Caco-2 (cell line): ENCODE results near the gene MPPED1. TPM values are rescaled to one million over a fixed set of nuclear protein-coding genes. Genes with fewer than 3 reads are reported as not detected.

Experiments used
- BruUV-seq: library from RNA; stranded (reverse); fragments of 400-500 nt; replicated peaks from 2 replicates; lab custom pipeline; 2021; lab: Mats Ljungman, UMichigan
- CTCF ChIA-PET: fragments of 300-600 bp; sonication (Branson Sonifier 250); formaldehyde crosslinking; loops from one replicate; lab custom pipeline; 2022; ENCODE audit warnings: antibody characterized with exemption; lab: Charles Lee
- POLR2A ChIA-PET: fragments of 300-600 bp; sonication (Branson Sonifier 250); formaldehyde crosslinking; loops from one replicate; lab custom pipeline; 2022; ENCODE audit warnings: antibody characterized with exemption; lab: Charles Lee
- DNase-seq, 2 experiments: peaks; one replicate each; pipeline versions ENCODE4 v3.0.0 to v3.0.0-alpha.2; 2020 to 2022
- H3K27me3 ChIP-seq: replicated peaks from 2 replicates; pipeline ENCODE4 v1.6.0; 2011; ENCODE audit warnings: low read length; ENCODE audit not compliant: control insufficient read depth, insufficient read depth
- H3K36me3 ChIP-seq: 2 replicates; pipeline ENCODE4 v1.5.1; 2011; ENCODE audit warnings: low read length; ENCODE audit not compliant: control insufficient read depth, insufficient read depth
- H3K4me1 ChIP-seq: fragments of 250-450 bp; sonication (Bioruptor Pico); 2 replicates; pipeline ENCODE4 v1.5.1; 2020; ENCODE audit warnings: mild to moderate bottlenecking
- H3K4me3 ChIP-seq: 2 replicates; pipeline ENCODE4 v1.5.1; 2011; ENCODE audit warnings: low read depth, mild to moderate bottlenecking, control low read depth, low read length
- H3K9me3 ChIP-seq: fragments of 250-450 bp; sonication (Bioruptor Pico); 2 replicates; pipeline ENCODE4 v1.5.1; 2020; ENCODE audit warnings: mild to moderate bottlenecking, moderate library complexity
- H3K27ac Mint-ChIP-seq: one replicate; pipeline ENCODE4 v1.8.0; 2022; ENCODE audit warnings: mixed read lengths; ENCODE audit not compliant: unreplicated experiment
- H3K27me3 Mint-ChIP-seq: one replicate; pipeline ENCODE4 v1.8.0; 2022; ENCODE audit warnings: mixed read lengths; ENCODE audit not compliant: insufficient read depth, unreplicated experiment
- H3K36me3 Mint-ChIP-seq: one replicate; pipeline ENCODE4 v1.8.0; 2022; ENCODE audit warnings: mild to moderate bottlenecking, mixed read lengths; ENCODE audit not compliant: insufficient read depth, unreplicated experiment
- H3K4me1 Mint-ChIP-seq: one replicate; pipeline ENCODE4 v1.8.0; 2022; ENCODE audit warnings: low read depth, mixed read lengths; ENCODE audit not compliant: unreplicated experiment
- H3K4me3 Mint-ChIP-seq: one replicate; pipeline ENCODE4 v1.8.0; 2022; ENCODE audit warnings: mild to moderate bottlenecking, moderate library complexity, mixed read lengths; ENCODE audit not compliant: unreplicated experiment
- H3K9me3 Mint-ChIP-seq: one replicate; pipeline ENCODE4 v1.8.0; 2022; ENCODE audit warnings: mixed read lengths; ENCODE audit not compliant: unreplicated experiment
- CTCF ChIP-seq, 2 experiments: fragments of 200-600 bp in 1 of 2; IDR thresholded peaks; 1 replicate in 1 of 2; 2 replicates in 1 of 2; pipeline versions ENCODE4 v1.5.1 to v1.8.0; 2011 to 2022; ENCODE audit warnings: antibody characterized with exemption in 1 of 2, control low read depth in 1 of 2, inconsistent platforms in 1 of 2, low read depth in 1 of 2, low read length in 1 of 2, mild to moderate bottlenecking in 1 of 2, moderate library complexity in 1 of 2; ENCODE audit not compliant: insufficient read depth in 1 of 2, severe bottlenecking in 1 of 2, unreplicated experiment in 1 of 2
- intact Hi-C: fragments of 100-400 bp; cut with micrococcal nuclease; formaldehyde crosslinking; loops from one replicate; pipeline ENCODE4 v1.10.0; 2022; ENCODE audit not compliant: unreplicated experiment
- total RNA-seq: library from RNA; stranded (reverse); gene quantifications from 2 replicates; pipeline ENCODE4 v1.2.3, GENCODE V29; 2022

Gene MPPED1
- total RNA-seq, 1 experiment from 2014 or later: not detected

DNA sequence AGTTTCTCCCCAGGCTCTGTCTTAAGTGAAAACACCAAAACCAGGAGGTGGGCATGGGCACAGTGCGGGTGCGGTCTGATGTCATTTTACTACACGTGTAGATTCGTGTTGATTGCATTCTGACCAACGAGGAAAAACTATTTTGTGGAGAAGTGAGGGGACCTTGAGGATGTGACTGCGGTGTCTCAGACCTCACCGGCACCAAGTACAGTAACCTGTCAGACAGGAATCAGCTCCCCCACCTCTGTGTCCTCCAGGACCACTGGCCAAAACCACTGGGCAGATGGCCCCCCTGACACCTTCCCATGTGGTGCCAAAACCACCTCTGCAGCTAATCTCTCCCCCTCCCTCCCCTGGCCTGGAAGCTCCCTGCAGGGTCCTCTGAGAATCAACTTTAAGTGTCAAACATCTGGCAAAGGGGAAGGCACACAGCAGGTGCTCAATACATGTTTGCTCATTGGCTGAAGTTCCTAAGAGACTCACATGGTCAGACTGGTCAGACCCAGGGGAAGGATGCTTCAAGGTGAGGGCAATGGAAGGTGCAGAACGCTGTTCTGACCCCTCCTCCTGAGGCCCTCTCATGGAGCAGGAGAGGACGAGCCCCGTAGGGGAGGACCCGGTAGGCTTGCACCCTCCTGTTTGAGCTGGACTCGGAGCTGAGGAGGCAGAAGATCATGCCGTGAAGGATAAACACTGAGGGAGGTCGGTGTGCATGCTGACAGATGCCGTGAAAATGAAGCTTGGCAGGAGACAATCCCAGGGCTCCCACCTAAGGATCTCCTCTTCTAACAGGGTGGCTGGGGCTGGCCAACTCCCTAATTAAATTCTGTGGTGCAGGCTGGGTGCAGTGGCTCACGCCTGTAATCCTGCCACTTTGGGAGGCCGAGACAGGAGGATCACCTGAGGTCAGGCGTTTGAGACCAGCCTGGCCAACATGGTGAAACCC, 129.9 kb downstream of the MPPED1 start:
- TF ChIP-seq CTCF (IDR thresholded peaks at IDR 0.05; ENCODE audit: insufficient read depth in 1 of 2, low read depth in 1 of 2, low read length in 1 of 2, severe bottlenecking in 1 of 2, unreplicated experiment in 1 of 2): no peak
- H3K9me3 ChIP-seq: no peaks in the 10 kb centered on the region
- H3K36me3 ChIP-seq: no peaks in the 10 kb centered on the region
- intact Hi-C loops: no loop called here
- Mint-ChIP-seq H3K4me1 (no peaks in the 10 kb centered on the region), H3K4me3 (no peak overlapping the region), H3K36me3 (no peaks in the 10 kb centered on the region), H3K27me3 (peaks cover 16% of the 10 kb centered on the region), H3K27ac (no peak overlapping the region), H3K9me3 (no peaks in the 10 kb centered on the region)
- no peak for DNase-seq
- POLR2A ChIA-PET: no interaction called here
- no peak overlapping the region for H3K4me3 ChIP-seq
- CTCF ChIA-PET: no interaction called here
- no peaks in the 10 kb centered on the region; the same call in 1 of the 2 replicates for H3K27me3 ChIP-seq
- no TSS peak for BruUV-seq
- H3K4me1 ChIP-seq: no peaks in the 10 kb centered on the region

- no peak for TF ChIP-seq CTCF (IDR thresholded peaks at IDR 0.05; ENCODE audit: insufficient read depth in 1 of 2, low read depth in 1 of 2, low read length in 1 of 2, severe bottlenecking in 1 of 2, unreplicated experiment in 1 of 2)
- POLR2A ChIA-PET: no interaction called here
- Histone ChIP-seq H3K4me3 (no peak overlapping the region), H3K36me3 (no peaks in the 10 kb centered on the region), H3K9me3 (no peaks in the 10 kb centered on the region), H3K27me3 (no peaks in the 10 kb centered on the region; the same call in 1 of the 2 replicates), H3K4me1 (no peaks in the 10 kb centered on the region)
- no peak overlapping the region for H3K4me3 Mint-ChIP-seq
- no TSS peak for BruUV-seq
- no peak for DNase-seq
- no peaks in the 10 kb centered on the region for H3K36me3 Mint-ChIP-seq
- H3K27ac Mint-ChIP-seq: no peak overlapping the region
- no peaks in the 10 kb centered on the region for H3K9me3 Mint-ChIP-seq
- H3K27me3 Mint-ChIP-seq: peaks cover 15% of the 10 kb centered on the region
- H3K4me1 Mint-ChIP-seq: no peaks in the 10 kb centered on the region
- CTCF ChIA-PET: no interaction called here
- intact Hi-C loops: no loop called here
These were observed 131.1 kb downstream of the MPPED1 start for GRCh38 chr22:43542681-43543521.

DNA sequence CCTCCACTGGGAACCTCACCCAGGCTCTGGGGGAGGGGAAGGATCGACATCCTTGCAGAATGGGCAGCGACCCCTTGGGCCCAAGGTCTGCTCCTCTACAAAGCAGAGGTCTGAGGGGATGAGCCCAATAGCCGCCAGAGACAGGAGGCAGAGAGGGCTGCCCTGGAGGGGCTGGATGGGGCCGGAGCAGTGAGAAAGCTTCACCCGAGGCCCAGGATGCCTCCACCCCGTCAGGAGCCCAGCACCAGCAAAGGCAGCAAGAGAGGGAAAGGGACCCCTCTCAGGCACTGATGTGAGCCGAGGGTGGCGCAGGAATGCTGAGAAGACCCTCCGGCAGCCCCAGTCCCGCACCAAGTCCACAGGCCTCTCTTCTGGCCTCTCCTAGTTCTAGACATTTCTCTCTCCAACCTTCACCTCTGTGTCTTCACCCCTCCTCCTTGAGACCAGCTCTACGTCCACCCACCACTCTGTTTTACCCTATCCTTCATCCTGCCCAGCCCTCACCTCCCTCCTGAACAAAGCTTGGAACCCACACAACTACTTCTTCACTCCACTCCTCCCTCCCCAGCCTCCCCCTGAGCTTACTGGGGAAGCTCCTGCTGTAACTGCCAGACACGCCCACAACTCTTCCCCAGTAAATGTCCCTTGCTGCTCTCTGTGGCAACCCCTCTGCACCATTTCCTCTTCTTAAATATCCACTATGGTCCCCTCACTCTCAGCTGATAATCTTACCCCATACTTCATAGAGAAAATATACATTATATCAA, 131.9 kb downstream of the MPPED1 start:
- intact Hi-C loops: no loop called here
- POLR2A ChIA-PET: no interaction called here
- Mint-ChIP-seq H3K9me3 (no peaks in the 10 kb centered on the region), H3K4me1 (no peaks in the 10 kb centered on the region), H3K27ac (no peak overlapping the region), H3K27me3 (peaks cover 15% of the 10 kb centered on the region), H3K4me3 (no peak overlapping the region), H3K36me3 (no peaks in the 10 kb centered on the region)
- Histone ChIP-seq H3K27me3 (no peaks in the 10 kb centered on the region; the same call in 1 of the 2 replicates), H3K4me1 (no peaks in the 10 kb centered on the region), H3K4me3 (no peak overlapping the region), H3K36me3 (no peaks in the 10 kb centered on the region), H3K9me3 (no peaks in the 10 kb centered on the region)
- TF ChIP-seq CTCF (IDR thresholded peaks at IDR 0.05; ENCODE audit: insufficient read depth in 1 of 2, low read depth in 1 of 2, low read length in 1 of 2, severe bottlenecking in 1 of 2, unreplicated experiment in 1 of 2): no peak
- no TSS peak for BruUV-seq
- CTCF ChIA-PET: no interaction called here
- DNase-seq: no peak
